H7 (cell line): ENCODE results near the gene PRAC1. TPM values are rescaled to one million over a fixed set of nuclear protein-coding genes. Genes with fewer than 3 reads are reported as not detected.

ENCODE experiments used
- total RNA-seq: library from RNA; depleted of rRNA; stranded (reverse); fragments of >200 nt; shearing (Covaris generic); gene quantifications from 2 replicates; pipeline ENCODE4 v1.2.3, GENCODE V29; 2014; rRNA removed

Gene PRAC1
- total RNA-seq, 1 experiment from 2014 or later, result 173 TPM

Other genes starting within 250 kb of the PRAC1 start
- 4.5 and 6.4 TPM in 2 replicates for gene HOXB1, start 191.5 kb downstream of the PRAC1 start, total RNA-seq
- gene HOXB2, start 177.4 kb downstream of the PRAC1 start, total RNA-seq, result 11.8 and 16.1 TPM in 2 replicates
- 0.03 TPM in 1 of 2 replicates, not detected in the other for gene HOXB4, start 144.2 kb downstream of the PRAC1 start, total RNA-seq
- gene HOXB3, start 132.3 kb downstream of the PRAC1 start, total RNA-seq, result 4.5 and 6.8 TPM in 2 replicates
- gene HOXB5, start 128.7 kb downstream of the PRAC1 start, total RNA-seq, result not detected in 2 replicates
- gene HOXB6, start 117.5 kb downstream of the PRAC1 start, total RNA-seq, result not detected in 2 replicates
- 0.45 TPM in 1 of 2 replicates, not detected in the other for gene HOXB7, start 111.5 kb downstream of the PRAC1 start, total RNA-seq
- not detected in 2 replicates for gene HOXB8, start 107.2 kb downstream of the PRAC1 start, total RNA-seq
- gene HOXB9, start 96.2 kb downstream of the PRAC1 start, total RNA-seq, result 0.04 TPM in 1 of 2 replicates, not detected in the other
- 40.8 and 40.9 TPM in 2 replicates for gene PRAC2, start 667 bp upstream of the PRAC1 start, total RNA-seq
- gene HOXB13, start 6.2 kb upstream of the PRAC1 start, total RNA-seq, result 7.9 and 11.1 TPM in 2 replicates
- gene TTLL6, start 94.7 kb upstream of the PRAC1 start, total RNA-seq, result 2.1 and 2.6 TPM in 2 replicates
- 19.4 and 23.1 TPM in 2 replicates for gene CALCOCO2, start 108.5 kb upstream of the PRAC1 start, total RNA-seq
- 162 and 249 TPM in 2 replicates for gene ATP5MC1, start 170.3 kb upstream of the PRAC1 start, total RNA-seq
- gene UBE2Z, start 185.9 kb upstream of the PRAC1 start, total RNA-seq, result 65.4 and 67.2 TPM in 2 replicates
- gene SNF8, start 222.3 kb upstream of the PRAC1 start, total RNA-seq, result 62.3 and 98.0 TPM in 2 replicates
- 0.52 and 2.1 TPM in 2 replicates for gene GIP, start 246.1 kb upstream of the PRAC1 start, total RNA-seq